Stimulated activated CD8-positive, alpha-beta memory T cell treated with anti-CD3 and anti-CD28 coated beads, Interleukin-2, amount 100 ng/mL, for 48 hours (primary cell): ENCODE data around the gene PHKB.
A peak's percentile ranks its signal among the peaks of the same experiment; 100 is the strongest.
"Not testable (repeated sequence)": the region's sequence is repeated elsewhere in the genome, so short reads cannot be mapped to it uniquely, and the experiment has no call there.

ENCODE experiments used
- DNase-seq, 2 donors: peaks; one replicate each; pipeline ENCODE4 v3.0.0-alpha.2; 2020; ENCODE audit warnings: low read depth in 2 of 2

Gene PHKB

DNA sequence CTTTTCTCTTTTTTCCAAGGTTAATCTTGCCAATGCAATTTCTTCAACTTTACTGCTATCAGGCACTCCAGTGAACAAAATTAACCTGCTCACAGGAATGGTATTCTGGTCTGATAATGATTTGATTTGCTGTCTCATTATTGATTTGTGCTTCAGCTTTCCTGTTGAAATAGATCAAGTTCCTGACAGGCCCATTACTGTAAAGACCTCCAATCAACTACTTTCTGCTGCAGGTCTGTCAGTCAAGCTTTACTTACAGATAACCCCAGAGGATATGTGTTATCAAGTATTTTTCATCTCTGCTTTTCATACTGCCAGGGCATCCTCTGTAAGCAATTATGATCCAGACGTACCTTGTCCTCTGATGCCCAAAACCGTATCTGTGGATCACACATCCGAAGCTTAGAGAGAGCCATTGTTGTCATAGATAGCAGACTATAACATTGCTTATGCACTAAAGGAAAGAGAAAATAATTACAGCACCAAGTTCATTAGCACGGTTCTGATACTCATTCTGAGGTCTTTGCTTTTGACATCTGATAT is 215.6 kb downstream of the PHKB start:
- no peak for DNase-seq

- DNase-seq: not testable (repeated sequence)
Measured at GRCh38 chr16:47681571-47681970, 220.4 kb downstream of the PHKB start.

- no peak for DNase-seq
Measured at GRCh38 chr16:47687694-47688093, 226.6 kb downstream of the PHKB start.

DNA sequence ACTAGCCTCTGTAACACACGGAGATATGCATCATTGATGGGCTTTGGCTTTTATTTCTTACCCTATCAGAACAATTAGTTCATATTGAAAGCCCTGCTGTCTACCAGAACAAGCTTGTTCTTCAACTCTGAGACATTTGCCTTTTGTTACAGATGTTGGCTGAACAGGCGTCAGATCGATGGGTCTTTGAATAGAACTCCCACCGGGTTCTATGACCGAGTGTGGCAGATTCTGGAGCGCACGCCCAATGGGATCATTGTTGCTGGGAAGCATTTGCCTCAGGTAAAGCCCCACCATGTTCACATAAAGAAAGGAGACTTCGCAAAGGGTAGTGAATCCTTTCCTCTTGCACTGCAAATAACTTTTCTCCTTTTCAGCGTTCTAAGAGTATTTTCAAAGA is 232.1 kb downstream of the PHKB start:
- DNase-seq: no peak

DNA sequence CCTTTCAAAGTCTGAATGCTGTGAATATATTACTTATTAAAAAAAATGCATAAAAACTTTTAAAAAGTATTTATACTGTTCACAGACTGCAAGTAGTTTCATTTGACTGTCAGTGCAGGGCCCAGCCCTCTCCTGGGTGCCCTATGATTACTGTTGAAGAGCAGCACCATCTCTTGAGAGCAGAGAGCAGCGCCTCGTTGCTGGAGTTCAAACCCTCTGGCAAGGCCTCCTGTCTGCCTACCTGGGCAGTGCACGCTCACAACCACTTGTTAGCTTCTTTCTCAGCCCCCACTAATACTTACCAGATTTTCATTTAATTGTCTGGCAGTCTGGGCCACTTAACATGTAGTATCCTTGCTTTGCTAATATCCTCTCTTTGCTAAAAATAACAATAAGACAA is 233.4 kb downstream of the PHKB start:
- DNase-seq: no peak

GRCh38 chr16:47695756-47696155 is 234.6 kb downstream of the PHKB start:
- no peak for DNase-seq

DNA sequence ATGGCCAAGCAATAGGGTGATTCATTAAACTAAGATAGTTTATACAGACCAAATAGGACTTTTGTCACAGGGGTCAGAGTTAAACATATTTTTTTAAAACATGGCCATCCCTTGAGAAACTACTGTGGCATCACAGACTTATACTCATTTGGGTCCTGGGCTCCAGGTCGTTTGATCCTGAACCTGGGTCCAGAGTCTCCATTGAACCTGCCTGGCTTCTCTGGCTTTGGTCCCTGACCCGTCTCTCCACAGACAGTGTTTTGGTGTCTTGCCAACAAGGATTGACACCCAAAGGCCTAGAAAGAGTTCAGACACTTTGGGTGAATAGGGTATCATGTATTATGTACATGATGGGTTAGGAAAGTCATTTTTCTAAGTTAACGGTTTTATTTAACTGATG is 236.7 kb downstream of the PHKB start:
- DNase-seq: no peak

- DNase-seq: no peak
Measured at GRCh38 chr16:47699106-47699505, 238.0 kb downstream of the PHKB start.

DNA sequence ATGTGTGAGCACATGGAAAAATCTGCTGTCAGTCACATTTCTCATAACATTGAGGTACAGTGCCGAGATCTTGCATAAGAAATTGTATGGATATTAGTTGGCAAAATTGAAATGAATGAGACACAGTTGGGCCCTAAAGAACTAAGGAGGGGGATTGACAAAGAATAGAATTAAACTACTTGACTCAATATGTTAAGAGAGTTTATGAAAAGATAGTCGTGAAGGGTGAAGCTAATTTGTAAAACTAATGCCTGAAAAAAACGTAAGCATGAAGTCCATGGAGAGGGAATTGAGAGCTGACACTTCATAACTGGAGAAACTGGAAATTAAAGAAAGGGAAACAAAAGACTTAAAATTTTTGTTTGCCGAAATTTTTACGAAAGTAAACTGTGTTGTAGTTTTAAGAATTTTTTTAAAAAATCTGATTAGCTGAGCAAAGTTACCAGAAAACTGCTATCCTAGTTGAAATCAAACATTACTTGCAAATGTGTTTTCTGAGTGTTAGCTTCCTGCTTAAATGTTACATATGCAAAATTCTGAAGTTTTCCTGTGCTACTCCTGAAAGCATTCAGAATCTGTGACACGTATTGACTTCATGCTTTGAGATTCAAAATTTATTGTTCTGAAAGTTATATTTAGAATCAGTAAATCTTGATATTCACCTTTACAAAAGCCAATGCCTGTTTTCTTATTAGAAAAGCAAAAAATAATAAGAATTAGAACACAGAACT is 239.9 kb downstream of the PHKB start:
- DNase-seq: no peak

GRCh38 chr16:47705266-47705665 is 244.1 kb downstream of the PHKB start:
- no peak for DNase-seq

DNA sequence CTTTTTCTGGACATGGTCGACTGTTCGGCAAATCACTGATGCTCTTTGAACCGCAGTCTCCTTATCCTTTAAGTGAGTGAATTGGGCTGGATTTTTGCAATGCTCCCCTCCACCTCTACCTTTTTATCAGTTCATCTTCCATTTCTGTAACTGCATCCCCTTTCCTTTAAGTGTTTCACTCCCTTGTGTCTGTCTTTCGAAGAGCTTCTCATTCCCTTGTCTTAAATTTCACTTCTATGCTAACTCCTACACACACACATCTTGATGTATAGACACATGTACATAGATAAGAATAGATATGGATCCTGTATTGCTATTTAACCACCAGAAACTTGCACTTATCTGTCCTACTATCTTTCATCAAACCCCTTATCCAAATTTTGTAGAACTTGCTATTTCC is 250.7 kb downstream of the PHKB start:
- DNase-seq: no peak

- DNase-seq: no peak
Measured at GRCh38 chr16:47712276-47713224, 251.4 kb downstream of the PHKB start.

DNA sequence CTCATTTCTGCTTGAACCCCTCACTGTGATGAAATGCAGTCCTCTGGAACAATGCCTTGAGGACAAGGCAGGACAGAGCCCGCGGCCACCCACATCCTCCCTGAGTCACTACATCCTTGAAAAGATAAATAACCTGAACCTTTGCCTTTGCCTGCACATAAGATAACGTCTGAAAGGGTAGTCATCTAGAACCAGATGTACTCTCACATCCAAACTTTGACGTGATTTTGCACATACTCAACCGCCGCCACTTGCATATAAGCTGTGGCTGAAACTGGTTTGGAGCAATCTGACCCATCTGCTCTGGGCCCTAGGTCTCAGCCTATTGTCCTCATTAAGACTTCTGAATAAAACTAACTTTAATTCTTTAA is 252.1 kb downstream of the PHKB start:
- peak in 1 of 2 donors; percentile 7 for DNase-seq

DNA sequence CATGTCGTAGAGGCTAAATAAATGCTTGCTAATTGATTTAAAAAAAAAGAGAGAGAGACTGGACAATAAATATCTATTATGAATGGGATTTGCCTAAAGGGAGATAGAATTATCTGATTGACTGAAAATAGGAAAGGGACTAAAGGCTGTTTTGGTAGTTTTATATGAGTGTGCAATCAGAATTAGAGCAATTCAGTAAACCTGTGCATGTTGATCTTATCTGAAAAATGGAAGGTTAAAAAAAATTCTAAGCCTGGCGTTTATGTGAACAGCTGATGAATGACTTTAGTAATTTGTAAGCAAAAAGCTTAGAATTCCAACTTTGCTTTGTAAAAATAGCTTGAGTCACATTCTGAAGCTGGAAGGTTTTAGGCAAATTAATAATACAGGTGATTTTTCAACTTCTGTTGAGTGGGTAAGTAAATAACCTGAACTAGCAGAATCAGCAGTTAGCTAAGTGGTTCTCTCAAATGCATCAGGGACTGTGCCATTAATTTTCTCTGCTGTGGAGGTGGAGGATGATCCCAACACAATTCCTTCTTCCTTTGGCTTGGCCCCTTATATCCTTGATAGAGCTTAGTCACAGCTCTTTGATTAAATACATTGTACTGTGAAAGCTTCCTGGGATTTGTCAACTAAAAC is 254.4 kb downstream of the PHKB start:
- no peak for DNase-seq

DNA sequence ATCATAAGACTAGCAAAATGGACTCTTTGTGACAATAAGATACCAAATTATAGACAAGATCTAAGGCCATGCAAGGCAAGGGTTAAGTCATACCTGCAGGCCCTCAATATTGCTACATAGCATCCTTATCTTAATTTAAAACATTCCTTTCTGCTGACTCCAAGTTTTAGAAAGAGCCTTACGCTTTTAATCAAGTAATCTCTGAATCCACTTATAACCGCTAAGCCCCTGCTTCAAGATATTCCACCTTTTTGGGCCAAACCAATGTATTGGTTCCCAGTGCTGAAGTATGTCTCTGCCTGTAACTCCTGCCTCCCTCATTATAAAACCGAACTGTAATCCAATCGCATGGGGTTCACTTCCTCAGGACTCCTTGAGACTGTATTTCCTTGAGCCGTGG is 255.4 kb downstream of the PHKB start:
- no peak for DNase-seq

DNA sequence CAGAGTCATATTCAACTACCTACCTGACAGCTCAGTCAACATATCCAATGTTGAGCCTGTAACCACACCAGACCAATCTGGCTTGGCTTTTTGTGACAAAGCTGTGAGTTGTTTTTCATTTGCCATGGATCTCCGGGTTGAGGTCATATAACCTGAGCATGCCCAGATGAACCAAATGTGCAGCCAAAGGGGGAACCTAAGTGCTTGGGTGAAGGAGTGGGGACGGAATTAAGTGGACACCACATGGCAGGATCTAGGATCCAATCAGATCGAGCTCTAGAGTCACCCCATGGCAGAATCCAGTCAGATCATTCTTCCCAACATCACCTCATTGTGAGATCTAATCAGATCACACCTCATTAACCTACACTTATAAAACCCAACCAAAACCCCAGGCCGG is 258.6 kb downstream of the PHKB start:
- no peak for DNase-seq

DNA sequence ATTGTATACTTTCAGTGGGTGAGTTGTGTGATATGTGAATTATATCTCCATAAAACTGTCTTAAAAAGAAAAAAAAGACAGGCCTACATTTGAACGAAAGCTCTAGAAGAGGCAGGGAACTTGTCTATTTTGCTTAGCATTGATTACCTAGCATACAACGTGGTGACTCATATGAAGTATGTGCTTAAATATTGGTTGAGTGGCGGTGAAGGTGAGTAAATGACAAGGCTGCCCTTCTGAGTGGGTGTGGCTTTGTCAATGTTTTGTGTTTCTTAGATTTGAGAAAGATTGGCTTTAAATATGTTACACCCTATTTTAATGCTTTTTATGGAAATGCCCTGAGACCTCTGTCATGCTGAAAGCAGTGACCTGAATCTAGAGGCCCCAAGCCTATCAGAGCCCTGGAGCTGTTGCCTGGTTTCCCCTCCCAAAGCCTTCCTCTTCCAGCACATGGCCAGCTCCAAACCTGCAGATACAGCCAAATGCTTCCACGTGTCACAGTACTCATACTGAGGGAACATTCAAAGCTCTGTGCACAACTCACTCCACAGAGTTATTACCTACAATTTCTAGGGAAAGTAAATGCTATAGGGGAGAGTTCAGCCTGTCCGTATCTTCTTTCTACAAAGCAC is 260.0 kb downstream of the PHKB start:
- DNase-seq: no peak

DNA sequence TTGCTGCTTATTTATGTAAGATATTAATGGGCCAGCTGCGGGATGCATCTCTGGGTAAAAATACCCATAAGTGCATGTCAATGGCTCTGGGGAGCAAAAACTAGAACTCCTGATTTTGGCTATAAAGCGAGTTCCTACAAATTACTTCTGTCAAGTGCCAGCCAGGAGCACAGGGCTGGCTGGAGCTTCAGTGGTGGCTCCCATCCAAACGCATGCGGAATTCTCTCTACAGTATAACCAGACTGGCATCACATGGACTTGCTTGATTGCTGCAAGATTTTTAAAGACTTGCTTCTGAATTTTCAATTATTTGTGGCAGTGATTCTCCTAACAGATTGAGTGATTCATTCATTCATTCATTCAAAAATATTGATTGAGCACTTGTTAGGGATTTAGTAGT is 260.9 kb downstream of the PHKB start:
- DNase-seq: no peak

GRCh38 chr16:47724115-47724785 is 263.1 kb downstream of the PHKB start:
- no peak for DNase-seq

GRCh38 chr16:47725188-47725695 is 264.1 kb downstream of the PHKB start:
- DNase-seq: no peak

GRCh38 chr16:47726031-47726675 is 265.0 kb downstream of the PHKB start:
- no peak for DNase-seq
